ENCODE data around the gene AADACL4.

AADACL4 gene

DNA sequence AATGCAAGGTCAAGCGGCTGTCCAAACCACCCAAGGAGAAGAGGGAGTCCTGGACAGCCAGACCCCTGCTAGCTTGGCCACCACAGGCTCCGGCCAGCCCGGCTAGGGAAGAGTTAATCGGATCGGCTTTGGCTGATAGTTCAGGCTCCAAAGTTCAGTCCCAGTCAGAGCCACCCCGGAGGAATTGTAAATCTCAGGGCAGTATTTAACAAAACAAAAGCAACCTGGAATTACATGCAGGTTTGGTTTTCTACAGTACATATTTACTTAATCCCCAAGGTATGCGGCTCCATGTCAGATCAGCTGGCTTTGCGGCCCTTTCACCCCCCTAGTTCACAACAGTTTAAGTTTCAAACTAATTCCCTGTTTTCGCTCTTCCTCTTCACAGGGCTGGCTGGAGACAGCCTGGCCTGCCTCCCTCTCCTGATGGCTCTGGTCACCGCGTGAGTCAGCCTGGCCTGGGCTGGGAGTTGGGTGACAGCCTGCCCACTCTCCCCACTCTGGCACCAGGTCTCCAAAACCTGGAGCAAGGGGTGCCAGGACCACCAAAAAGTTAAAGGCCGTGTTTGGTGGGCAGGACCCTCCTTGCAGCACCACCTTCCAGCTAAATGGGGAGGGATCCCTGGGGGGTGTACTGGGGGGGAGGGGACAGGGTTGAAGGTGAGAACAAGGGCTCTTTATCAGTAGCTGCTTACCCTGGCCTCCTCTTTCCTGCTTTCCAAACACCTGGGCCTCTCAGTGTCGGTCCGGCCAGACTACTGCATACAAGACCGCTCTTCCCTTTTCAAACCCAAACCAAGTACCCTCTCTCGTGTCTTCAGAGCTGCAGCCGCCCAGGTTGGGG lies 27.8 kb upstream of the AADACL4 start (continued):
- no peak for TF ChIP-seq ZBTB7A (tag by site-specific recombination; IDR thresholded peaks at IDR 0.05; ENCODE audit: low read depth)
- TF ChIP-seq ZNF837 (tag by site-specific recombination; IDR thresholded peaks at IDR 0.05) = no peak
- TF ChIP-seq ZSCAN30 (tag by site-specific recombination; IDR thresholded peaks at IDR 0.05) = 0 out of 2 replicates have a peak, but pooled peaks have one; percentile 8
- TF ChIP-seq, protein P1, sequence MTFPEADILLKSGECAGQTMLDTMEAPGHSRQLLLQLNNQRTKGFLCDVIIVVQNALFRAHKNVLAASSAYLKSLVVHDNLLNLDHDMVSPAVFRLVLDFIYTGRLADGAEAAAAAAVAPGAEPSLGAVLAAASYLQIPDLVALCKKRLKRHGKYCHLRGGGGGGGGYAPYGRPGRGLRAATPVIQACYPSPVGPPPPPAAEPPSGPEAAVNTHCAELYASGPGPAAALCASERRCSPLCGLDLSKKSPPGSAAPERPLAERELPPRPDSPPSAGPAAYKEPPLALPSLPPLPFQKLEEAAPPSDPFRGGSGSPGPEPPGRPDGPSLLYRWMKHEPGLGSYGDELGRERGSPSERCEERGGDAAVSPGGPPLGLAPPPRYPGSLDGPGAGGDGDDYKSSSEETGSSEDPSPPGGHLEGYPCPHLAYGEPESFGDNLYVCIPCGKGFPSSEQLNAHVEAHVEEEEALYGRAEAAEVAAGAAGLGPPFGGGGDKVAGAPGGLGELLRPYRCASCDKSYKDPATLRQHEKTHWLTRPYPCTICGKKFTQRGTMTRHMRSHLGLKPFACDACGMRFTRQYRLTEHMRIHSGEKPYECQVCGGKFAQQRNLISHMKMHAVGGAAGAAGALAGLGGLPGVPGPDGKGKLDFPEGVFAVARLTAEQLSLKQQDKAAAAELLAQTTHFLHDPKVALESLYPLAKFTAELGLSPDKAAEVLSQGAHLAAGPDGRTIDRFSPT (tag by site-specific recombination; IDR thresholded peaks at IDR 0.05) = peak; percentile 66; the same call in 1 of the 2 replicates
- TF ChIP-seq TCF7L2 (IDR thresholded peaks at IDR 0.05; ENCODE audit: borderline replicate concordance, low read depth, low read length) = no peak
- no peak for TF ChIP-seq GLI4 (tag by site-specific recombination; IDR thresholded peaks at IDR 0.05)
- no peak for TF ChIP-seq KLF7 (tag by site-specific recombination; IDR thresholded peaks at IDR 0.05; ENCODE audit: borderline replicate concordance)
- no peak for TF ChIP-seq ZSCAN23 (tag by site-specific recombination; IDR thresholded peaks at IDR 0.05)
- TF ChIP-seq, protein P2, sequence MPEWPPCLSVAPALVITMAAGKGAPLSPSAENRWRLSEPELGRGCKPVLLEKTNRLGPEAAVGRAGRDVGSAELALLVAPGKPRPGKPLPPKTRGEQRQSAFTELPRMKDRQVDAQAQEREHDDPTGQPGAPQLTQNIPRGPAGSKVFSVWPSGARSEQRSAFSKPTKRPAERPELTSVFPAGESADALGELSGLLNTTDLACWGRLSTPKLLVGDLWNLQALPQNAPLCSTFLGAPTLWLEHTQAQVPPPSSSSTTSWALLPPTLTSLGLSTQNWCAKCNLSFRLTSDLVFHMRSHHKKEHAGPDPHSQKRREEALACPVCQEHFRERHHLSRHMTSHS (tag by site-specific recombination; IDR thresholded peaks at IDR 0.05) = no peak
- TF ChIP-seq, protein P3, sequence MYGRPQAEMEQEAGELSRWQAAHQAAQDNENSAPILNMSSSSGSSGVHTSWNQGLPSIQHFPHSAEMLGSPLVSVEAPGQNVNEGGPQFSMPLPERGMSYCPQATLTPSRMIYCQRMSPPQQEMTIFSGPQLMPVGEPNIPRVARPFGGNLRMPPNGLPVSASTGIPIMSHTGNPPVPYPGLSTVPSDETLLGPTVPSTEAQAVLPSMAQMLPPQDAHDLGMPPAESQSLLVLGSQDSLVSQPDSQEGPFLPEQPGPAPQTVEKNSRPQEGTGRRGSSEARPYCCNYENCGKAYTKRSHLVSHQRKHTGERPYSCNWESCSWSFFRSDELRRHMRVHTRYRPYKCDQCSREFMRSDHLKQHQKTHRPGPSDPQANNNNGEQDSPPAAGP (tag by site-specific recombination; IDR thresholded peaks at IDR 0.05) = no peak
- TF ChIP-seq, protein P4, sequence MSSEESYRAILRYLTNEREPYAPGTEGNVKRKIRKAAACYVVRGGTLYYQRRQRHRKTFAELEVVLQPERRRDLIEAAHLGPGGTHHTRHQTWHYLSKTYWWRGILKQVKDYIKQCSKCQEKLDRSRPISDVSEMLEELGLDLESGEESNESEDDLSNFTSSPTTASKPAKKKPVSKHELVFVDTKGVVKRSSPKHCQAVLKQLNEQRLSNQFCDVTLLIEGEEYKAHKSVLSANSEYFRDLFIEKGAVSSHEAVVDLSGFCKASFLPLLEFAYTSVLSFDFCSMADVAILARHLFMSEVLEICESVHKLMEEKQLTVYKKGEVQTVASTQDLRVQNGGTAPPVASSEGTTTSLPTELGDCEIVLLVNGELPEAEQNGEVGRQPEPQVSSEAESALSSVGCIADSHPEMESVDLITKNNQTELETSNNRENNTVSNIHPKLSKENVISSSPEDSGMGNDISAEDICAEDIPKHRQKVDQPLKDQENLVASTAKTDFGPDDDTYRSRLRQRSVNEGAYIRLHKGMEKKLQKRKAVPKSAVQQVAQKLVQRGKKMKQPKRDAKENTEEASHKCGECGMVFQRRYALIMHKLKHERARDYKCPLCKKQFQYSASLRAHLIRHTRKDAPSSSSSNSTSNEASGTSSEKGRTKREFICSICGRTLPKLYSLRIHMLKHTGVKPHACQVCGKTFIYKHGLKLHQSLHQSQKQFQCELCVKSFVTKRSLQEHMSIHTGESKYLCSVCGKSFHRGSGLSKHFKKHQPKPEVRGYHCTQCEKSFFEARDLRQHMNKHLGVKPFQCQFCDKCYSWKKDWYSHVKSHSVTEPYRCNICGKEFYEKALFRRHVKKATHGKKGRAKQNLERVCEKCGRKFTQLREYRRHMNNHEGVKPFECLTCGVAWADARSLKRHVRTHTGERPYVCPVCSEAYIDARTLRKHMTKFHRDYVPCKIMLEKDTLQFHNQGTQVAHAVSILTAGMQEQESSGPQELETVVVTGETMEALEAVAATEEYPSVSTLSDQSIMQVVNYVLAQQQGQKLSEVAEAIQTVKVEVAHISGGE (tag by site-specific recombination; conservative IDR thresholded peaks at IDR 0.05; ENCODE audit: low read depth) = no peak
- no peak for TF ChIP-seq ZNF140 (tag by site-specific recombination; IDR thresholded peaks at IDR 0.05)
- no peak for TF ChIP-seq SETDB1 (IDR thresholded peaks at IDR 0.05; ENCODE audit: insufficient read length, low read length)
- TF ChIP-seq ZNF621 (tag by site-specific recombination; IDR thresholded peaks at IDR 0.05) = no peak
- TF ChIP-seq ZNF707 (tag by site-specific recombination; IDR thresholded peaks at IDR 0.05) = no peak
- TF ChIP-seq, protein P5, sequence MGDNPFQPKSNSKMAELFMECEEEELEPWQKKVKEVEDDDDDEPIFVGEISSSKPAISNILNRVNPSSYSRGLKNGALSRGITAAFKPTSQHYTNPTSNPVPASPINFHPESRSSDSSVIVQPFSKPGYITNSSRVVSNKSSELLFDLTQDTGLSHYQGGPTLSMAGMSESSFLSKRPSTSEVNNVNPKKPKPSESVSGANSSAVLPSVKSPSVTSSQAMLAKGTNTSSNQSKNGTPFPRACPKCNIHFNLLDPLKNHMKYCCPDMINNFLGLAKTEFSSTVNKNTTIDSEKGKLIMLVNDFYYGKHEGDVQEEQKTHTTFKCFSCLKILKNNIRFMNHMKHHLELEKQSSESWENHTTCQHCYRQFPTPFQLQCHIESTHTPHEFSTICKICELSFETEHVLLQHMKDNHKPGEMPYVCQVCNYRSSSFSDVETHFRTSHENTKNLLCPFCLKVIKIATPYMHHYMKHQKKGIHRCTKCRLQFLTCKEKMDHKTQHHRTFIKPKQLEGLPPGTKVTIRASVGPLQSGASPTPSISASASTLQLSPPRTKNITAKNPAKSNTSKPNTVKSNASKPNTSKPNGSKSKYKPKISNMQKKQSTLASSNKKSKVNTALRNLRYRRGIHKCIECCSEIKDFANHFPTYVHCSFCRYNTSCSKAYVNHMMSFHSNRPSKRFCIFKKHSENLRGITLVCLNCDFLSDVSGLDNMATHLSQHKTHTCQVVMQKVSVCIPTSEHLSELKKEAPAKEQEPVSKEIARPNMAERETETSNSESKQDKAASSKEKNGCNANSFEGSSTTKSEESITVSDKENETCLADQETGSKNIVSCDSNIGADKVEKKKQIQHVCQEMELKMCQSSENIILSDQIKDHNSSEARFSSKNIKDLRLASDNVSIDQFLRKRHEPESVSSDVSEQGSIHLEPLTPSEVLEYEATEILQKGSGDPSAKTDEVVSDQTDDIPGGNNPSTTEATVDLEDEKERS (tag by site-specific recombination; IDR thresholded peaks at IDR 0.05) = no peak
- TF ChIP-seq ZNF776 (tag by site-specific recombination; IDR thresholded peaks at IDR 0.05; ENCODE audit: borderline replicate concordance) = no peak
- TF ChIP-seq, protein P6, sequence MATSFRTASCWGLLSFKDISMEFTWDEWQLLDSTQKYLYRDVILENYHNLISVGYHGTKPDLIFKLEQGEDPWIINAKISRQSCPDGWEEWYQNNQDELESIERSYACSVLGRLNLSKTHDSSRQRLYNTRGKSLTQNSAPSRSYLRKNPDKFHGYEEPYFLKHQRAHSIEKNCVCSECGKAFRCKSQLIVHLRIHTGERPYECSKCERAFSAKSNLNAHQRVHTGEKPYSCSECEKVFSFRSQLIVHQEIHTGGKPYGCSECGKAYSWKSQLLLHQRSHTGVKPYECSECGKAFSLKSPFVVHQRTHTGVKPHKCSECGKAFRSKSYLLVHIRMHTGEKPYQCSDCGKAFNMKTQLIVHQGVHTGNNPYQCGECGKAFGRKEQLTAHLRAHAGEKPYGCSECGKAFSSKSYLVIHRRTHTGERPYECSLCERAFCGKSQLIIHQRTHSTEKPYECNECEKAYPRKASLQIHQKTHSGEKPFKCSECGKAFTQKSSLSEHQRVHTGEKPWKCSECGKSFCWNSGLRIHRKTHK (tag by site-specific recombination; IDR thresholded peaks at IDR 0.05) = no peak
- no peak for TF ChIP-seq ZNF112 (tag by site-specific recombination; IDR thresholded peaks at IDR 0.05)
- TF ChIP-seq ZNF701 (tag by site-specific recombination; IDR thresholded peaks at IDR 0.05) = no peak
- TF ChIP-seq, protein P7, sequence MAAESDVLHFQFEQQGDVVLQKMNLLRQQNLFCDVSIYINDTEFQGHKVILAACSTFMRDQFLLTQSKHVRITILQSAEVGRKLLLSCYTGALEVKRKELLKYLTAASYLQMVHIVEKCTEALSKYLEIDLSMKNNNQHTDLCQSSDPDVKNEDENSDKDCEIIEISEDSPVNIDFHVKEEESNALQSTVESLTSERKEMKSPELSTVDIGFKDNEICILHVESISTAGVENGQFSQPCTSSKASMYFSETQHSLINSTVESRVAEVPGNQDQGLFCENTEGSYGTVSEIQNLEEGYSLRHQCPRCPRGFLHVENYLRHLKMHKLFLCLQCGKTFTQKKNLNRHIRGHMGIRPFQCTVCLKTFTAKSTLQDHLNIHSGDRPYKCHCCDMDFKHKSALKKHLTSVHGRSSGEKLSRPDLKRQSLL (tag by site-specific recombination; IDR thresholded peaks at IDR 0.05) = peak; percentile 65
- TF ChIP-seq ZNF2 (tag by site-specific recombination; IDR thresholded peaks at IDR 0.05) = no peak
- TF ChIP-seq OVOL3 (tag by site-specific recombination; IDR thresholded peaks at IDR 0.05) = no peak
- TF ChIP-seq KLF9 (tag by site-specific recombination; IDR thresholded peaks at IDR 0.05; ENCODE audit: low read depth) = 0 out of 2 replicates have a peak, but pooled peaks have one; percentile 19
- peak; percentile 20; the same call in 1 of the 2 replicates for TF ChIP-seq OSR2 (tag by site-specific recombination; IDR thresholded peaks at IDR 0.05)
- no peak for TF ChIP-seq ZFP3 (tag by site-specific recombination; IDR thresholded peaks at IDR 0.05; ENCODE audit: low read depth)
